Measurements from ENCODE around the gene SLC25A21.

GRCh38 chr14:36847366-36847765 lies 325.0 kb downstream of the SLC25A21 start:
- TF ChIP-seq, protein P1, sequence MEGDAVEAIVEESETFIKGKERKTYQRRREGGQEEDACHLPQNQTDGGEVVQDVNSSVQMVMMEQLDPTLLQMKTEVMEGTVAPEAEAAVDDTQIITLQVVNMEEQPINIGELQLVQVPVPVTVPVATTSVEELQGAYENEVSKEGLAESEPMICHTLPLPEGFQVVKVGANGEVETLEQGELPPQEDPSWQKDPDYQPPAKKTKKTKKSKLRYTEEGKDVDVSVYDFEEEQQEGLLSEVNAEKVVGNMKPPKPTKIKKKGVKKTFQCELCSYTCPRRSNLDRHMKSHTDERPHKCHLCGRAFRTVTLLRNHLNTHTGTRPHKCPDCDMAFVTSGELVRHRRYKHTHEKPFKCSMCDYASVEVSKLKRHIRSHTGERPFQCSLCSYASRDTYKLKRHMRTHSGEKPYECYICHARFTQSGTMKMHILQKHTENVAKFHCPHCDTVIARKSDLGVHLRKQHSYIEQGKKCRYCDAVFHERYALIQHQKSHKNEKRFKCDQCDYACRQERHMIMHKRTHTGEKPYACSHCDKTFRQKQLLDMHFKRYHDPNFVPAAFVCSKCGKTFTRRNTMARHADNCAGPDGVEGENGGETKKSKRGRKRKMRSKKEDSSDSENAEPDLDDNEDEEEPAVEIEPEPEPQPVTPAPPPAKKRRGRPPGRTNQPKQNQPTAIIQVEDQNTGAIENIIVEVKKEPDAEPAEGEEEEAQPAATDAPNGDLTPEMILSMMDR (IDR thresholded peaks at IDR 0.05; ENCODE audit: insufficient read depth, low read length, poor library complexity, severe bottlenecking), result no peak
- TF ChIP-seq EZH2phosphoT487 (conservative IDR thresholded peaks at IDR 0.05; ENCODE audit: low read length), result no peak

Measured in SU-DHL-6 (cell line).